ENCODE measurements around the gene CNIH3.
A peak's percentile ranks its signal among the peaks of the same experiment; 100 is the strongest.

The CNIH3 gene

GRCh38 chr1:224744521-224744920, 128.4 kb downstream of the CNIH3 start:
- TF ChIP-seq MYC (IDR thresholded peaks at IDR 0.05; ENCODE audit: low read depth, low read length) (no peak), CTCF (IDR thresholded peaks at IDR 0.05; ENCODE audit: low read depth, low read length) (no peak), POLR2A (IDR thresholded peaks at IDR 0.05; ENCODE audit: extremely low read depth, insufficient read length) (no peak), MAX (IDR thresholded peaks at IDR 0.05; ENCODE audit: low read depth, low read length) (no peak)
- H3K4me3 ChIP-seq (ENCODE audit: low read depth, low read length), result no peak overlapping the region
- DNase-seq (ENCODE audit: low read depth), result no peak

- TF ChIP-seq POLR2A (IDR thresholded peaks at IDR 0.05; ENCODE audit: extremely low read depth, insufficient read length), result no peak
- TF ChIP-seq CTCF (IDR thresholded peaks at IDR 0.05; ENCODE audit: low read depth, low read length), result no peak
- no peak for TF ChIP-seq MYC (IDR thresholded peaks at IDR 0.05; ENCODE audit: low read depth, low read length)
- TF ChIP-seq MAX (IDR thresholded peaks at IDR 0.05; ENCODE audit: low read depth, low read length), result no peak
- no peak for DNase-seq (ENCODE audit: low read depth)
- no peak overlapping the region for H3K4me3 ChIP-seq (ENCODE audit: low read depth, low read length)
These were observed 129.3 kb downstream of the CNIH3 start for GRCh38 chr1:224745394-224745793.

GRCh38 chr1:224745924-224746323, 129.8 kb downstream of the CNIH3 start:
- DNase-seq (ENCODE audit: low read depth), result no peak
- TF ChIP-seq MAX (IDR thresholded peaks at IDR 0.05; ENCODE audit: low read depth, low read length) (no peak), POLR2A (IDR thresholded peaks at IDR 0.05; ENCODE audit: extremely low read depth, insufficient read length) (no peak), MYC (IDR thresholded peaks at IDR 0.05; ENCODE audit: low read depth, low read length) (no peak), CTCF (IDR thresholded peaks at IDR 0.05; ENCODE audit: low read depth, low read length) (no peak)
- no peak overlapping the region for H3K4me3 ChIP-seq (ENCODE audit: low read depth, low read length)

GRCh38 chr1:224747578-224747977, 131.5 kb downstream of the CNIH3 start:
- no peak overlapping the region for H3K4me3 ChIP-seq (ENCODE audit: low read depth, low read length)
- DNase-seq (ENCODE audit: low read depth), result peak; percentile 88

GRCh38 chr1:224749916-224750315, 133.8 kb downstream of the CNIH3 start:
- no peak for DNase-seq (ENCODE audit: low read depth)
- no peak for TF ChIP-seq MYC (IDR thresholded peaks at IDR 0.05; ENCODE audit: low read depth, low read length)
- no peak for TF ChIP-seq POLR2A (IDR thresholded peaks at IDR 0.05; ENCODE audit: extremely low read depth, insufficient read length)
- no peak overlapping the region for H3K4me3 ChIP-seq (ENCODE audit: low read depth, low read length)

More at GRCh38 chr1:224747578-224747977, 131.5 kb downstream of the CNIH3 start:
- TF ChIP-seq CTCF (IDR thresholded peaks at IDR 0.05; ENCODE audit: low read depth, low read length) (no peak), MYC (IDR thresholded peaks at IDR 0.05; ENCODE audit: low read depth, low read length) (no peak), POLR2A (IDR thresholded peaks at IDR 0.05; ENCODE audit: extremely low read depth, insufficient read length) (no peak), MAX (IDR thresholded peaks at IDR 0.05; ENCODE audit: low read depth, low read length) (no peak)

GRCh38 chr1:224751624-224752311, 135.7 kb downstream of the CNIH3 start:
- H3K4me3 ChIP-seq (ENCODE audit: low read depth, low read length), result no peak overlapping the region
- no peak for DNase-seq (ENCODE audit: low read depth)
- TF ChIP-seq MAX (IDR thresholded peaks at IDR 0.05; ENCODE audit: low read depth, low read length), result no peak
- no peak for TF ChIP-seq POLR2A (IDR thresholded peaks at IDR 0.05; ENCODE audit: extremely low read depth, insufficient read length)
- TF ChIP-seq MYC (IDR thresholded peaks at IDR 0.05; ENCODE audit: low read depth, low read length), result no peak
- no peak for TF ChIP-seq CTCF (IDR thresholded peaks at IDR 0.05; ENCODE audit: low read depth, low read length)
